Spleen (tissue), 7 donors: ENCODE data around the gene BICRA.

ENCODE experiments used
- POLR2A ChIP-seq, 3 donors: fragments of 450-650 bp; IDR thresholded peaks; one replicate each; pipeline ENCODE4 v1.5.1; 2017; ENCODE audit warnings: antibody characterized with exemption in 3 of 3, mild to moderate bottlenecking in 1 of 3
- POLR2AphosphoS5 ChIP-seq, 3 donors: sonication (generic); formaldehyde crosslinking; IDR thresholded peaks; one replicate each; pipeline ENCODE4 v1.5.1; 2017; ENCODE audit warnings: antibody characterized with exemption in 3 of 3
- TF ChIP-seq, protein P1 (sequence below), 11 experiments: fragments of 200-600 bp in 7 of 11; fragments of 450-650 bp in 4 of 11; sonication (generic) in 4 of 11; IDR thresholded peaks in 8 of 11; conservative IDR thresholded peaks in 3 of 11; 1 replicate in 7 of 11; 2 replicates in 4 of 11; pipeline versions ENCODE4 v1.4.0 to v1.8.0; 2016 to 2021; ENCODE audit warnings: antibody characterized with exemption in 11 of 11, inconsistent platforms in 4 of 11, mild to moderate bottlenecking in 1 of 11
- donor health status: DM: no; HTN: no; CAD: no; lungs with moderate emphysema.
- donor health status: DM: no; HTN: no; CAD: no.
- donor health status: DM: no; HTN: no; CAD: no.

DNA sequence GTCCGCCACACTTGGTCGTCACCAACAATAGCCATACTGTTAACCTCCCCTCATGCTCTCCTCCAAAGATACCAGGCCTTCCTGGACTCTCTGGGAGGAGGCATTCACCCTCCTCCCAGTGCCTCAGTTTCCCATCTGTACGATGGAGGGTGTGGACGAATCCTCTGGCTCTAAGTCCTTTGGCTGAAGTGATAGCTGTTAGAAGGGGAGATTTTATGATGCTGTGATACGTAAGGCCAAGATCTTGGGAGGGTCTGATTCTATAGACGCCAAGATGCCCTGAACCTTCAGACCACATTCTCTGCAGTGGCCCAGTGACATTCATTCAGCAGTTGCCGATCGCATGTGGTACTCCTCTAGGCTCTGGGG is 121.6 kb downstream of the BICRA start:
- TF ChIP-seq, protein P1, sequence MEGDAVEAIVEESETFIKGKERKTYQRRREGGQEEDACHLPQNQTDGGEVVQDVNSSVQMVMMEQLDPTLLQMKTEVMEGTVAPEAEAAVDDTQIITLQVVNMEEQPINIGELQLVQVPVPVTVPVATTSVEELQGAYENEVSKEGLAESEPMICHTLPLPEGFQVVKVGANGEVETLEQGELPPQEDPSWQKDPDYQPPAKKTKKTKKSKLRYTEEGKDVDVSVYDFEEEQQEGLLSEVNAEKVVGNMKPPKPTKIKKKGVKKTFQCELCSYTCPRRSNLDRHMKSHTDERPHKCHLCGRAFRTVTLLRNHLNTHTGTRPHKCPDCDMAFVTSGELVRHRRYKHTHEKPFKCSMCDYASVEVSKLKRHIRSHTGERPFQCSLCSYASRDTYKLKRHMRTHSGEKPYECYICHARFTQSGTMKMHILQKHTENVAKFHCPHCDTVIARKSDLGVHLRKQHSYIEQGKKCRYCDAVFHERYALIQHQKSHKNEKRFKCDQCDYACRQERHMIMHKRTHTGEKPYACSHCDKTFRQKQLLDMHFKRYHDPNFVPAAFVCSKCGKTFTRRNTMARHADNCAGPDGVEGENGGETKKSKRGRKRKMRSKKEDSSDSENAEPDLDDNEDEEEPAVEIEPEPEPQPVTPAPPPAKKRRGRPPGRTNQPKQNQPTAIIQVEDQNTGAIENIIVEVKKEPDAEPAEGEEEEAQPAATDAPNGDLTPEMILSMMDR (IDR thresholded peaks at IDR 0.05 in 8 of 11, conservative IDR thresholded peaks at IDR 0.05 in 3 of 11), result no peak
- TF ChIP-seq POLR2AphosphoS5 (IDR thresholded peaks at IDR 0.05), result no peak
- TF ChIP-seq POLR2A (IDR thresholded peaks at IDR 0.05), result no peak
